ENCODE data around the gene PRH1. TPM values are rescaled to one million over a fixed set of nuclear protein-coding genes. Genes with fewer than 3 reads are reported as not detected.

The PRH1 gene
- total and polyA plus RNA-seq, 2 of the 8 experiments (the other 6 are each of a cell fraction or from before 2014, with no cell fraction given): 4.5 to 6.5 TPM

DNA sequence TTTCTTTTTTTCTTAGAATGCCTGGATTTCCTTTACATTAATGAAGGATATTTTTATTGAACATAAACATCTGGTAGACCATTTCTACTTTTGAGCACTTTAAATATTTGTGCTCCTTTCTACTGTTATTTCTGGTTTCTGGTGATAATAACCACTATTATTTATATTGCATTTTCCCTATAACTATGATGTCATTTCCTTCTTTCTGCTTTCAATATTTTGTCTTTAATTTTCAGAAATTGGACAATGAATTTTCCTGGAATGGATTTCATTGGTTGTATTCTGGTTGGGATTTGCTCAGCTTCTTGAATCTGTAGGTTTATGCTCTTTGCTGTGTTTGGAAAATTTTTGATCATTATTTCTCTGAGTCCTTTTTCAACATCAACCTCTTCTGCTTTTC, 5.2 kb upstream of the PRH1 start (continued):
- TF ChIP-seq CHD1 (IDR thresholded peaks at IDR 0.05; ENCODE audit: low read depth, low read length): no peak
- no peak for TF ChIP-seq POLR2AphosphoS5 (IDR thresholded peaks at IDR 0.05; ENCODE audit: low read depth, low read length)

All from H1 (cell line).